Naive thymus-derived CD4-positive, alpha-beta T cell (primary cell): ENCODE measurements around the gene GIGYF2. TPM values are rescaled to one million over a fixed set of nuclear protein-coding genes. Genes with fewer than 3 reads are reported as not detected.

Experiments
- ATAC-seq: fragments of 150-1000 bp; cut with Tn5 transposase; 2 replicates; pipeline ENCODE4 v1.10.0; 2021; ENCODE audit warnings: mild to moderate bottlenecking, moderate library complexity
- CTCF ChIA-PET: fragments of 350-600 bp; sonication (Branson Sonifier 250); formaldehyde crosslinking; loops from one replicate; lab custom pipeline; 2021; ENCODE audit warnings: antibody characterized with exemption; lab: Charles Lee
- POLR2A ChIA-PET: fragments of 350-600 bp; sonication (Branson Sonifier 250); formaldehyde crosslinking; loops from one replicate; lab custom pipeline; 2021; ENCODE audit warnings: antibody characterized with exemption, inconsistent platforms; lab: Charles Lee
- DNase-seq, 9 donors: peaks; one replicate each; pipeline versions ENCODE4 v3.0.0 to v3.0.0-alpha.2; 2020 to 2022; ENCODE audit warnings: mixed read lengths in 1 of 9
- H3K27ac ChIP-seq: one replicate; pipeline ENCODE4 v1.7.0; 2013; ENCODE audit warnings: mild to moderate bottlenecking, low read depth, low read length, moderate library complexity
- H3K27me3 ChIP-seq, 2 donors: one replicate each; pipeline ENCODE4 v1.7.0; 2013; ENCODE audit warnings: low read length in 2 of 2, mild to moderate bottlenecking in 2 of 2, moderate library complexity in 2 of 2; ENCODE audit not compliant: control insufficient read depth in 2 of 2, insufficient read depth in 2 of 2
- H3K36me3 ChIP-seq, 3 experiments: 1 replicate in 2 of 3; 2 replicates in 1 of 3; pipeline ENCODE4 v1.7.0; 2013; ENCODE audit warnings: low read length in 3 of 3, mild to moderate bottlenecking in 3 of 3, moderate library complexity in 1 of 3; ENCODE audit not compliant: insufficient read depth in 3 of 3, control insufficient read depth in 2 of 3
- H3K4me1 ChIP-seq, 2 donors: one replicate each; pipeline ENCODE4 v1.7.0; 2013; ENCODE audit warnings: low read length in 2 of 2, mild to moderate bottlenecking in 2 of 2, moderate library complexity in 1 of 2; ENCODE audit not compliant: control insufficient read depth in 2 of 2, insufficient read depth in 2 of 2
- H3K4me3 ChIP-seq: 2 replicates; pipeline ENCODE4 v1.7.0; 2013; ENCODE audit warnings: mild to moderate bottlenecking, low read length
- H3K9me3 ChIP-seq, 3 experiments: 1 replicate in 2 of 3; 2 replicates in 1 of 3; pipeline ENCODE4 v1.7.0; 2013; ENCODE audit warnings: low read length in 3 of 3; ENCODE audit not compliant: control insufficient read depth in 2 of 3
- H3K27ac Mint-ChIP-seq, 9 donors: one replicate each; pipeline ENCODE4 v1.8.0; 2020 to 2022; ENCODE audit warnings: mixed read lengths in 9 of 9, mild to moderate bottlenecking in 8 of 9, moderate library complexity in 5 of 9, inconsistent platforms in 2 of 9
- H3K27me3 Mint-ChIP-seq, 5 donors: one replicate each; pipeline ENCODE4 v1.8.0; 2021 to 2022; ENCODE audit warnings: mixed read lengths in 5 of 5, mild to moderate bottlenecking in 1 of 5
- H3K36me3 Mint-ChIP-seq, 5 donors: one replicate each; pipeline ENCODE4 v1.8.0; 2020 to 2022; ENCODE audit warnings: mixed read lengths in 5 of 5, mild to moderate bottlenecking in 3 of 5, inconsistent platforms in 1 of 5
- H3K4me1 Mint-ChIP-seq, 7 donors: one replicate each; pipeline ENCODE4 v1.8.0; 2020 to 2022; ENCODE audit warnings: mixed read lengths in 7 of 7, mild to moderate bottlenecking in 3 of 7, inconsistent platforms in 1 of 7
- H3K4me3 Mint-ChIP-seq, 10 donors: one replicate each; pipeline ENCODE4 v1.8.0; 2020 to 2022; ENCODE audit warnings: mild to moderate bottlenecking in 10 of 10, mixed read lengths in 10 of 10, moderate library complexity in 6 of 10, inconsistent platforms in 2 of 10
- H3K9me3 Mint-ChIP-seq, 11 donors: one replicate each; pipeline ENCODE4 v1.8.0; 2020 to 2022; ENCODE audit warnings: mixed read lengths in 11 of 11, mild to moderate bottlenecking in 4 of 11, inconsistent platforms in 1 of 11, moderate library complexity in 1 of 11
- intact Hi-C, 2 donors: fragments of 100-400 bp; cut with micrococcal nuclease; formaldehyde crosslinking; loops; one replicate each; pipeline ENCODE4 v1.15.1; 2023
- polyA plus RNA-seq, 2 donors: library from polyadenylated mRNA; unstranded; fragments of 300-500 nt; fragmentation: Illumina TruSeq; gene quantifications; one replicate each; pipeline ENCODE4 v1.2.3, GENCODE V29; 2021
- total RNA-seq, 6 experiments: library from RNA in 5 of 6; stranded (reverse) in 5 of 6; gene quantifications; 1 replicate in 5 of 6; 2 replicates in 1 of 6; pipeline ENCODE4 v1.2.3 and lab custom pipeline; 2021 to 2026

Gene GIGYF2
- total and polyA plus RNA-seq, 7 experiments from 2014 or later = 25.3 to 82.8 (median 72.3) TPM

GRCh38 chr2:232884001-232884421, 186.9 kb downstream of the GIGYF2 start:
- no peaks in the 10 kb centered on the region for H3K36me3 ChIP-seq
- CTCF ChIA-PET = interaction anchor here (0.8 kb wide), 1 partner anchor 30 kb away, joined by 3 read pairs; no protein-coding TSS in a partner anchor
- H3K9me3 ChIP-seq = no peaks in the 10 kb centered on the region
- Mint-ChIP-seq H3K4me3 (no peak overlapping the region), H3K36me3 (no peaks in the 10 kb centered on the region), H3K9me3 (peaks cover 0 to 1% (median 0%) of the 10 kb centered on the region in 11 donors), H3K27me3 (no peaks in the 10 kb centered on the region), H3K4me1 (no peaks in the 10 kb centered on the region), H3K27ac (no peak overlapping the region)
- intact Hi-C loops = no loop called here
- H3K27me3 ChIP-seq = no peaks in the 10 kb centered on the region
- H3K4me1 ChIP-seq = no peaks in the 10 kb centered on the region
- POLR2A ChIA-PET = no interaction called here
- DNase-seq (no peak), ATAC-seq (no peak)
- H3K4me3 ChIP-seq = no peak overlapping the region
- no peak overlapping the region for H3K27ac ChIP-seq

- Histone ChIP-seq H3K4me1 (no peaks in the 10 kb centered on the region), H3K4me3 (no peak overlapping the region), H3K9me3 (no peaks in the 10 kb centered on the region), H3K36me3 (no peaks in the 10 kb centered on the region), H3K27ac (no peak overlapping the region), H3K27me3 (no peaks in the 10 kb centered on the region)
- no peak overlapping the region for H3K4me3 Mint-ChIP-seq
- H3K4me1 Mint-ChIP-seq = no peaks in the 10 kb centered on the region
- no peak overlapping the region for H3K27ac Mint-ChIP-seq
- intact Hi-C loops = no loop called here
- DNase-seq (no peak), ATAC-seq (no peak)
- H3K9me3 Mint-ChIP-seq = peaks cover 0 to 1% (median 0%) of the 10 kb centered on the region in 11 donors
- no peaks in the 10 kb centered on the region for H3K36me3 Mint-ChIP-seq
- ChIA-PET CTCF (interaction anchor here (0.8 kb wide), 1 partner anchor 30 kb away, joined by 3 read pairs; no protein-coding TSS in a partner anchor), POLR2A (no interaction called here)
- no peaks in the 10 kb centered on the region for H3K27me3 Mint-ChIP-seq
Observed at GRCh38 chr2:232884549-232885263, 187.6 kb downstream of the GIGYF2 start.

DNA sequence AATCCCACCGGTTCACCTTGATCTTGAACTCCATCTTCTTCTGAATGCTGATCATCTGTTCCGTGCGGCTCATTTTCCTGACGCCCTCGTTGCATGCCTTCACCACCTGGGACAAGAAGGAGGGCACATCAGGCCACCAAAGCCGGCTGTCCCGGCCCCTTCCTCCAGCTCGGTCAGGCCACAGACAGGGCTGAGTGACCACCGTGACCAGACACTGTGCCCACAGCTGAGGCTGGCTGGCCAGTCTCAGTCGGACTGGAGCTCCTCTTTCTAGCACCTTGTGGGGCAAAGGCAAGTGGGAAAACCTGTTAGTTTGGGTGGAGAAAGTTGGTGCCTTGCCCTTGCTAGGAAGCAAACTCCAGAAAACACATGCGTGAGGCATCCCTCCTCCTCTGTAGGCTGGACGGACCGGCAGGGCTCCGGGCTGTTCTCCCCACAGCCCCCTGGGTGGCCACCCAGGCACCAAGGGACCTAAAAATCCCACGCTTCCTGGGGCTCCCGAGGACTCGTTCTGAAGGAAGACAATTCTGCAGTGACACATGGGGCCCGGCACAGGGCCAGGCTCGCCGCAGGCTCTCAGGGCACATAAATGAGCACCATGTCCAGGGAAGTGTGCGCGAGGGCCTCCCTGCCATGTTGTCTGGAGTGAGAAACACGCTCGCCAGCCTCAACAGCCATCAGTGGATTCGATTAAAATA, 188.3 kb downstream of the GIGYF2 start:
- Mint-ChIP-seq H3K4me3 (no peak overlapping the region), H3K27me3 (peaks cover 0 to 3% (median 0%) of the 10 kb centered on the region in 5 donors), H3K27ac (no peak overlapping the region), H3K36me3 (no peaks in the 10 kb centered on the region), H3K4me1 (no peaks in the 10 kb centered on the region), H3K9me3 (peaks cover 0 to 1% (median 0%) of the 10 kb centered on the region in 11 donors)
- H3K27ac ChIP-seq = no peak overlapping the region
- H3K36me3 ChIP-seq = no peaks in the 10 kb centered on the region
- intact Hi-C loops = no loop called here
- no peak overlapping the region for H3K4me3 ChIP-seq
- H3K4me1 ChIP-seq = no peaks in the 10 kb centered on the region
- ChIA-PET CTCF (no interaction called here), POLR2A (no interaction called here)
- H3K27me3 ChIP-seq = no peaks in the 10 kb centered on the region
- no peaks in the 10 kb centered on the region for H3K9me3 ChIP-seq
- DNase-seq (no peak), ATAC-seq (no peak)

DNA sequence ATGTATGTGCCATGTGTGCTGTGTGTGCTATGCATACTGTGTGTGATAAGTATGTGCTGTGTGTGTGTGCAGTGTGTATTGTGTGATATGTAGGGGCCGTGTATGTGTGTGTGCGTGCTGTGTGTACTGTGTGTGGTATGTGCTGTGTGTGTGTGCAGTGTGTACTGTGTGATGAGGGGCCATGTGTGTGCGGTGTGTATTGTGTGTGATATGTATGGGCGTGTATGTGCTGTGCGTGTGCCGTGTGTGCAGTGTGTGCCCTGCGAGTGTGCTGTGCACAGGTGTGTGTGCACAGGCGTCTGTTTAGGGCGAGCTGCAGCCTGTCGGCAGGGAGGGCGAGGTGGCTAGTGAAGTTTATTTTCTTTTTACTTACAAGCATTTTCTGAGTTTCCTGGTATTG, 189.0 kb downstream of the GIGYF2 start:
- Histone ChIP-seq H3K36me3 (no peaks in the 10 kb centered on the region), H3K4me3 (no peak overlapping the region), H3K9me3 (no peaks in the 10 kb centered on the region), H3K27me3 (no peaks in the 10 kb centered on the region), H3K27ac (no peak overlapping the region), H3K4me1 (no peaks in the 10 kb centered on the region)
- Mint-ChIP-seq H3K36me3 (no peaks in the 10 kb centered on the region), H3K27ac (no peak overlapping the region), H3K9me3 (peaks cover 0 to 1% (median 0%) of the 10 kb centered on the region in 11 donors), H3K4me1 (no peaks in the 10 kb centered on the region), H3K27me3 (peaks cover 0 to 10% (median 4%) of the 10 kb centered on the region in 5 donors), H3K4me3 (no peak overlapping the region)
- CTCF ChIA-PET = no interaction called here
- no peak for DNase-seq
- ATAC-seq = no peak
- POLR2A ChIA-PET = no interaction called here
- intact Hi-C loops = no loop called here

DNA sequence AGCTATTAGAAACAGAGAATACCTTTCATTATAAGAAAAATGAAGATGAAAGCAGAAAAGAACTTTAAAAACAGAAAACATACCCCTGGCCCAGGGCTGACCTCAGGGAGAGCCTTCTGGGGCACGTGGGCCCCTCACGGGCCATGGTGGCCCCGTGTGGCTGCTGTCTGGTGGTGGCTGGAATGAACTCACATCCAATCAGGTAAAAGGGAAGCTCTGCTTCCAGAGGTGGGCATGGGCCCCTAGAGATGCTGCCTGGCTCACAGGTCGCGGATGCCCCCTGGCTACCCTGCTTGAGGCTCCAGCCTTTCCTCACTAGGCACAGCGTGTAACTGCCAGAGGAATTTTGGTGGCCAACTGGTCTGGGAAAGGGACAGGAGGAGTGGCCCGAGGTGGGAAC, 189.5 kb downstream of the GIGYF2 start:
- Histone ChIP-seq H3K27ac (no peak overlapping the region), H3K9me3 (no peaks in the 10 kb centered on the region), H3K36me3 (no peaks in the 10 kb centered on the region), H3K4me3 (no peak overlapping the region), H3K4me1 (no peaks in the 10 kb centered on the region), H3K27me3 (no peaks in the 10 kb centered on the region)
- Mint-ChIP-seq H3K27ac (no peak overlapping the region), H3K27me3 (peaks cover 0 to 11% (median 5%) of the 10 kb centered on the region in 5 donors), H3K9me3 (peaks cover 0 to 1% (median 0%) of the 10 kb centered on the region in 11 donors), H3K4me1 (no peaks in the 10 kb centered on the region), H3K4me3 (no peak overlapping the region), H3K36me3 (no peaks in the 10 kb centered on the region)
- POLR2A ChIA-PET = no interaction called here
- DNase-seq (no peak), ATAC-seq (no peak)
- intact Hi-C loops = no loop called here
- CTCF ChIA-PET = no interaction called here

GRCh38 chr2:232887171-232887850, 190.2 kb downstream of the GIGYF2 start:
- ATAC-seq = no peak
- H3K36me3 Mint-ChIP-seq = no peaks in the 10 kb centered on the region
- no peak overlapping the region for H3K27ac Mint-ChIP-seq
- H3K9me3 Mint-ChIP-seq = peaks cover 0 to 1% (median 0%) of the 10 kb centered on the region in 11 donors
- no peak for DNase-seq
- H3K4me3 Mint-ChIP-seq = no peak overlapping the region
- Histone ChIP-seq H3K27me3 (no peaks in the 10 kb centered on the region), H3K4me1 (no peaks in the 10 kb centered on the region), H3K27ac (no peak overlapping the region), H3K9me3 (no peaks in the 10 kb centered on the region), H3K4me3 (no peak overlapping the region), H3K36me3 (no peaks in the 10 kb centered on the region)
- ChIA-PET CTCF (no interaction called here), POLR2A (no interaction called here)
- no peaks in the 10 kb centered on the region for H3K4me1 Mint-ChIP-seq
- intact Hi-C loops = no loop called here
- H3K27me3 Mint-ChIP-seq = peaks cover 0 to 17% (median 11%) of the 10 kb centered on the region in 5 donors
